ENCODE data around the gene MSL2. TPM values are rescaled to one million over a fixed set of nuclear protein-coding genes. Genes with fewer than 3 reads are reported as not detected.

MSL2 gene
- total RNA-seq, 1 donor from 2014 or later: 7.4 TPM

DNA sequence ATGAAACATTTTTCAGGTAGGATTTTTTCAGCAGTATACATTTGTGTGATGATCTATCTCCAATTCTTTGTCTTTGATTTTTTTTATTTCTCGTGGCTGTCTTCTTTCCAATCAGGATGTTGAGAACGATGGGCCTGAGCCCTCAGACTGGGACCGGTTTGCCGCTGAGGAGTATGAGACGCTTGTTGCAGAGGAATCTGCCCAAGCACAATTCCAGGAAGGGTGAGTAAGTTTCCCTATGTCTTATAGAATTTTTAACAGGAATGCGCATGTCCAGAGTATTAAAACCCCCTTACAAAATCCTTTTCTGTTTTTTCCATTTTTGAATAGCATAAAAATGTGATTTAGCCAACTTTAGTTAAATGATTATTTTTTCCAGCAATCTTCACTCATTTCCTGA, 90.0 kb downstream of the MSL2 start:
- no peak for FAIRE-seq
- Histone ChIP-seq H3K27me3 (ENCODE audit: control insufficient read depth, insufficient read depth, low read length) (no peaks in the 10 kb centered on the region), H3K4me3 (ENCODE audit: low read depth, low read length) (no peak overlapping the region), H3K36me3 (ENCODE audit: control insufficient read depth, insufficient read depth, low read length) (no peaks in the 10 kb centered on the region)
- no peak for DNase-seq (ENCODE audit: low read depth)
- no peak for TF ChIP-seq CTCF (IDR thresholded peaks at IDR 0.05; ENCODE audit: insufficient read depth, low read length, severe bottlenecking)

DNA sequence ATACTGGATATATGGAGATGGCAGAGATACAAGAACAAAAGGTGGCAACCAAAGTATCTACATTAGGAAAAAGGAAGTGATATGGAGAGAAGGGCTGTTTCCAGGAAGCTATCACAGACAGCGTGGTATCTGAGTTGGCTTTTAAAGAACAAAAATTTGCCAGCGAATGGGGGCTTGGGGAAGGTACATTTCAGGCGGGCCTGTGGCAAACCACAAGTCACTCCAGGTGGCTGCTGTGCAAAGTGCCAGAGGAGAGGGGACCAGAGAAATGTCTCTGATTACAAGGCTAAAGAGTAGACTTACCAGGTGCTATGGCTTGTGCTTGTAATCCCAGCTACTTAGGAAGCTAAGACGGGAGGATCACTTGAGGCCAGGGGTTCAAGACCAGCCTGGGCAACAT, 91.1 kb downstream of the MSL2 start:
- TF ChIP-seq CTCF (IDR thresholded peaks at IDR 0.05; ENCODE audit: insufficient read depth, low read length, severe bottlenecking): no peak
- Histone ChIP-seq H3K36me3 (ENCODE audit: control insufficient read depth, insufficient read depth, low read length) (no peaks in the 10 kb centered on the region), H3K27me3 (ENCODE audit: control insufficient read depth, insufficient read depth, low read length) (no peaks in the 10 kb centered on the region), H3K4me3 (ENCODE audit: low read depth, low read length) (no peak overlapping the region)
- DNase-seq (ENCODE audit: low read depth): no peak
- no peak for FAIRE-seq

Other genes with a start within 250 kb of the MSL2 start
- 4.2 and 6.1 TPM in 2 replicates for gene PPP2R3A, start 230.6 kb downstream of the MSL2 start, total RNA-seq
- gene PCCB, start 54.0 kb upstream of the MSL2 start, total RNA-seq: 56.7 and 62.1 TPM in 2 replicates